NCI-H146 (cell line): ENCODE results near the gene STRIP1.

Source experiments
- DNase-seq: peaks from one replicate; lab custom pipeline; 2025; lab: John Stamatoyannopoulos, UW

Gene STRIP1

DNA sequence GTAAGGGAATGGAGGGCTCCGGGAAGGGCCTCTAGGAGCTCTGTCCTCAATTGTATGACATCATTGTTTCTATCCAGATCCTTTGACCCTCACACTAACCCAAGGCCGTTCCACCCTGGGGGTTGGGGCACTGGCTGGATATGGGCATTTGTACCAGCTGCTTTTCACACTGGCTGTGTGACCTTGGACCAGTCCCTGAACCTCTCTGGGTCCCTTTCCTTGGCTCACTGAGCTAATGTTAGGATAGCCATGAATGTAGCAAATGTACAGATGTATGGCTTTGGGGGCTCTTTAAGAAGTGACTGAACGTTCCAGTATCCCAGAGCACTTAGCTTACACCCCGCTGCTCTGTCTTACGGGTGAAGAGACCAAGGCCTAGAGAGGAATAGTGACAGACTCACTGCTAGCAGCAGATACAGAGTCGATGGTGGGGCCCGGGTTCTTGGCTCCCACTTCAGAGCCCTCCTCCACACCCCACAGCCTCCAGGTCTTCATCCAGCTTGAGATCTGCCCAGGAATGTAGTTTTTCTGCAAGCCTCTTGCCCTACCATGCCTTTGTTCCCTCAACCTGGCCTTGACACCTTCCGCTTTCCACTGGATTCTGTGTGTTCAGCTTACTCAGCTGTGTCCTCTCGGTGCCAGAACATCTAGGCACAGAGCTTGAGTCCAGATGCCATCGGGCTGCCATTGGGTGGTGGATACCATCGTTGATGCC is 63.2 kb downstream of the STRIP1 start:
- no peak for DNase-seq

DNA sequence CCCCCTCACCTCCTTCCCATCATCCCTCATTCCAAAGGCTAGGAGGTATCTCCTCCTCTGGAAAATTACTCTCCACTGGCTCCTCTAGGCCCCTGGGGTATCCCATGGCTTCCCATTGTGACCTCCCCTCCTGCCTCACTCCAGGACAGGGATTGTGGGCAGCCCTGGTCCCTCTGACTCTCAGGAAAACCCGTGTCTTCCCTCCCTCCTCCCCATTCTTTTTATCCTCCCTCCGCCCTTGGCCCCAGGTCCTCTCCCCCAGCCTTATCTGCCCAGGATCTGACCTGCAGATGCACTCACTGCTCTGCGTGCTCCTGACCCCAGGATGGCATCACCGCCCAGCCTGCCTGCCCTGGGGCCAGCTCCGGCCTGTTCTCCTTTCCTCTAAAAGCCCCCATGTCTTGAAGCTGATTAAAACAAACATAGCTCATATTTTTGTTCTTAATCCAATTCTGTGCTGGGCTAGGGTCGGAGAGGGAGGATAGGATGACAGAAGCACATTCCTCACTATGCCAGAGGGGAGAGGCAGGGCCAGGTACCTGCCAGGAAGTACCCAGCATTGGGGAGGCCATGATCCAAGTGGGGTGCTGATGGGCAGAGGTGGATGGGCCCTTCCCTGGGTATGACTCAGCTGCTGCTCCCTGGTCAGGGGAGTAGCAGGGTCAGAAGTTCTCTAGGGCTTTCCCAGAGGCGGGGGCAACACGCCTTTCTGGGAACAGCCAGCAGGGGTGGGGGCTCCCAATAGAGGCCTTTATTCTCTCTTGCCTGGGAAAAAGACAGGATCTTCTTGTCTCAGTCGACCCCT is 64.0 kb downstream of the STRIP1 start:
- no peak for DNase-seq

DNA sequence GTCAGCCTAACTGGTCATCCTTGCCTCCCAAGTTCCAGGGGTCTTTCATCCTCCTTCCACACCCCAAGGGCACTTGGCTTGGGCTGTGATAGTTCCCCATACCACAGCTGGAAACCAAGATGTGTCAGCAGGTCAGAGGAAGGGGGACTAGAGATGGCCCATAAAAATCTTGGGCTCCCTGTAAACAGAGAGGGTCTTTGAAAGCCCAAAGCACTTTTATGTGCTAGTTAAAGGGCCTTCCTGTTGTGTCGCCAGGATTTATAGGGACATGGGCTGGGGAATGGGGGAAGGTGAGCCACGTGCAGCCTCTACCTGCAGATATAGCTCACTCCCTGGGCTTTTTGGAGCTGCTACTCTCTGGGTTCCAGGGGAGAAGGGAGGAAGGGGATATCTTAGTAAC is 65.9 kb downstream of the STRIP1 start:
- DNase-seq: no peak

DNA sequence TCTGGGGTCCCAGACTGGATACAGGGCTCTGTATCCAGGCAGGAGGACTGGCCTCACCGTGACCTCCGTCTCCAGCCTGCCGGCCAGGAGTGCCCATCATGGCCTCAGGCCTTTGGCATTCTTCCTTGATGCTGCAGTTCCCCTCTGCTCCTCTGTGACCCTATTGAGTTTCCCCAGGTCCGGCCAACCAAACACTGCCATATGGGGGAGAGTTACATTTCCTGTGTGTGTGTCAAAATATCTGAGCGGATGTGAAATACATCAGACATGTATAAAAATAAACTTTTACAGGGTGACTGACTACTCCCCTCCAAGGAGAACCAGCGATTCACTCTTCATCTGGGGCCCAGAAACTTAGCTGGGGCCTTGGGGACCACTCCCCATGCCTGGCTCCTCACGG is 67.7 kb downstream of the STRIP1 start:
- DNase-seq: no peak
